AG04450 (cell line): ENCODE results near the gene IMP4. TPM values are rescaled to one million over a fixed set of nuclear protein-coding genes. Genes with fewer than 3 reads are reported as not detected.

ENCODE experiments used
- CTCF ChIA-PET: fragments of 300-600, 350-600 bp; formaldehyde crosslinking; extraction: SDS; loops from one replicate; lab custom pipeline; 2022; ENCODE audit warnings: antibody characterized with exemption, inconsistent platforms; lab: Charles Lee
- POLR2A ChIA-PET: fragments of 350-600 bp; formaldehyde crosslinking; extraction: SDS; loops from one replicate; lab custom pipeline; 2021; ENCODE audit warnings: antibody characterized with exemption, inconsistent platforms; lab: Yijun Ruan, JAX
- DNase-seq: peaks from one replicate; pipeline ENCODE4 v3.0.0-alpha.2; 2011; ENCODE audit warnings: low read depth, low spot score
- H3K27ac ChIP-seq: one replicate; pipeline ENCODE4 v1.5.1; 2012; ENCODE audit warnings: low read depth, low read length, control low read depth
- H3K27me3 ChIP-seq: one replicate; pipeline ENCODE4 v1.6.0; 2012; ENCODE audit warnings: low read length; ENCODE audit not compliant: control insufficient read depth, insufficient read depth
- H3K4me3 ChIP-seq: 2 replicates; pipeline ENCODE4 v1.5.1; 2011; ENCODE audit warnings: mild to moderate bottlenecking, low read depth, low read length, control low read depth
- H3K9me3 ChIP-seq: 2 replicates; pipeline ENCODE4 v1.5.1; 2012; ENCODE audit warnings: low read length; ENCODE audit not compliant: control insufficient read depth, insufficient read depth
- polyA plus RNA-seq: library from polyadenylated mRNA; depleted of rRNA; stranded (reverse); fragments of >200 nt; gene quantifications from 2 replicates; pipeline ENCODE4 v1.2.3, GENCODE V29; 2011
- TF ChIP-seq, protein P1 (sequence below): IDR thresholded peaks from 2 replicates; pipeline ENCODE4 v1.5.1; 2011; ENCODE audit warnings: low read depth, low read length, control low read depth, inconsistent platforms

The IMP4 gene
- polyA plus RNA-seq, 1 experiment = 51.0 TPM

- Histone ChIP-seq H3K27me3 (no peaks in the 10 kb centered on the region), H3K4me3 (no peak overlapping the region), H3K9me3 (no peaks in the 10 kb centered on the region; the same call in 1 of the 2 replicates), H3K27ac (no peak overlapping the region)
- TF ChIP-seq, protein P1, sequence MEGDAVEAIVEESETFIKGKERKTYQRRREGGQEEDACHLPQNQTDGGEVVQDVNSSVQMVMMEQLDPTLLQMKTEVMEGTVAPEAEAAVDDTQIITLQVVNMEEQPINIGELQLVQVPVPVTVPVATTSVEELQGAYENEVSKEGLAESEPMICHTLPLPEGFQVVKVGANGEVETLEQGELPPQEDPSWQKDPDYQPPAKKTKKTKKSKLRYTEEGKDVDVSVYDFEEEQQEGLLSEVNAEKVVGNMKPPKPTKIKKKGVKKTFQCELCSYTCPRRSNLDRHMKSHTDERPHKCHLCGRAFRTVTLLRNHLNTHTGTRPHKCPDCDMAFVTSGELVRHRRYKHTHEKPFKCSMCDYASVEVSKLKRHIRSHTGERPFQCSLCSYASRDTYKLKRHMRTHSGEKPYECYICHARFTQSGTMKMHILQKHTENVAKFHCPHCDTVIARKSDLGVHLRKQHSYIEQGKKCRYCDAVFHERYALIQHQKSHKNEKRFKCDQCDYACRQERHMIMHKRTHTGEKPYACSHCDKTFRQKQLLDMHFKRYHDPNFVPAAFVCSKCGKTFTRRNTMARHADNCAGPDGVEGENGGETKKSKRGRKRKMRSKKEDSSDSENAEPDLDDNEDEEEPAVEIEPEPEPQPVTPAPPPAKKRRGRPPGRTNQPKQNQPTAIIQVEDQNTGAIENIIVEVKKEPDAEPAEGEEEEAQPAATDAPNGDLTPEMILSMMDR = no peak
- DNase-seq = no peak
- CTCF ChIA-PET = no interaction called here
- POLR2A ChIA-PET = no interaction called here
Observed at GRCh38 chr2:130314377-130314776, 28.3 kb upstream of the IMP4 start.

GRCh38 chr2:130316596-130316995, 26.1 kb upstream of the IMP4 start:
- no peak for DNase-seq
- no peak overlapping the region for H3K27ac ChIP-seq
- TF ChIP-seq, protein P1 = no peak
- no peaks in the 10 kb centered on the region; the same call in 1 of the 2 replicates for H3K9me3 ChIP-seq
- ChIA-PET CTCF (interaction anchor here (0.8 kb wide), 1 partner anchor 17 kb away, joined by 5 read pairs; no protein-coding TSS in a partner anchor), POLR2A (no interaction called here)
- no peaks in the 10 kb centered on the region for H3K27me3 ChIP-seq
- H3K4me3 ChIP-seq = no peak overlapping the region

- no peak overlapping the region for H3K4me3 ChIP-seq
- POLR2A ChIA-PET = no interaction called here
- TF ChIP-seq, protein P1 = no peak
- no peak overlapping the region for H3K27ac ChIP-seq
- no peak for DNase-seq
- CTCF ChIA-PET = no interaction called here
- H3K27me3 ChIP-seq = no peaks in the 10 kb centered on the region
- H3K9me3 ChIP-seq = no peaks in the 10 kb centered on the region; the same call in 1 of the 2 replicates
Observed at GRCh38 chr2:130318906-130319305, 23.8 kb upstream of the IMP4 start.

DNA sequence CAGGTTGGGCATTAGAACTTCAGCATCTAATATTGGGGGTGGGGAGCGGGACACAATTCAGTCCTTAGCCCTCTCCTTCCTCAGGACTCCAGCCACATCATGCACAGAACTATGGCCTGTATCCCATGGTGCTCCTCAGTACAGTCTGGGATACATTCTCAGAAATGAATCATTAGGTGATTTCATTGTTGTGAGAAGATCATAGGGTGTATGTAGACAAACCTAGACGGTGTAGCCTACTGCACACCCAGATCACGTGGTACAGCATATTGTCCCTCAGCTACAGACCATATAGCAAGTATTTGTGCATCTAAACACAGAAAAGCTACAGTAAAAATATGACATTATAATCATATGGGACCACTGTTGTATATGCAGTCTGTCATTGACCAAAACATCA, 23.2 kb upstream of the IMP4 start:
- ChIA-PET CTCF (no interaction called here), POLR2A (no interaction called here)
- H3K4me3 ChIP-seq = no peak overlapping the region
- H3K9me3 ChIP-seq = no peaks in the 10 kb centered on the region
- TF ChIP-seq, protein P1 = no peak
- no peaks in the 10 kb centered on the region for H3K27me3 ChIP-seq
- DNase-seq = no peak
- H3K27ac ChIP-seq = no peak overlapping the region

GRCh38 chr2:130327703-130328527, 14.8 kb upstream of the IMP4 start:
- no peak for DNase-seq
- Histone ChIP-seq H3K27me3 (peaks cover 10% of the 10 kb centered on the region), H3K27ac (no peak overlapping the region), H3K9me3 (no peaks in the 10 kb centered on the region), H3K4me3 (no peak overlapping the region)
- POLR2A ChIA-PET = interaction anchor here (1.0 to 1.1 kb wide), 3 partner anchors 9 to 146 kb away, joined by 3 to 5 read pairs (median 3); partner anchors contain the start of gene SMPD4
- CTCF ChIA-PET = interaction anchor here (2.1 to 2.9 kb wide), 2 partner anchors 146 to 392 kb away, joined by 6 to 13 read pairs; partner anchors contain the start of genes MZT2B and SMPD4
- TF ChIP-seq, protein P1 = no peak
